Peyer's patch (tissue), 4 donors: Measurements from ENCODE around the gene NCLN.
A peak's percentile ranks its signal among the peaks of the same experiment; 100 is the strongest.

Experiments used
- CTCF ChIP-seq, 6 experiments: fragments of 450-650 bp in 4 of 6; fragments of 200-600 bp in 2 of 6; sonication (generic) in 1 of 6; IDR thresholded peaks; one replicate each; pipeline ENCODE4 v1.5.1; 2017 to 2019; ENCODE audit warnings: antibody characterized with exemption in 6 of 6, mild to moderate bottlenecking in 3 of 6, moderate library complexity in 1 of 6
- POLR2A ChIP-seq, 2 donors: fragments of 450-650 bp; IDR thresholded peaks; one replicate each; pipeline ENCODE4 v1.5.1; 2017; ENCODE audit warnings: antibody characterized with exemption in 2 of 2, mild to moderate bottlenecking in 2 of 2, moderate library complexity in 2 of 2

GRCh38 chr19:3163230-3163886 is 22.4 kb upstream of the NCLN start:
- TF ChIP-seq CTCF (IDR thresholded peaks at IDR 0.05) (peak; percentile 58 to 93 (median 84)), POLR2A (IDR thresholded peaks at IDR 0.05) (no peak)
